ENCODE measurements around the gene TLE5.

DNA sequence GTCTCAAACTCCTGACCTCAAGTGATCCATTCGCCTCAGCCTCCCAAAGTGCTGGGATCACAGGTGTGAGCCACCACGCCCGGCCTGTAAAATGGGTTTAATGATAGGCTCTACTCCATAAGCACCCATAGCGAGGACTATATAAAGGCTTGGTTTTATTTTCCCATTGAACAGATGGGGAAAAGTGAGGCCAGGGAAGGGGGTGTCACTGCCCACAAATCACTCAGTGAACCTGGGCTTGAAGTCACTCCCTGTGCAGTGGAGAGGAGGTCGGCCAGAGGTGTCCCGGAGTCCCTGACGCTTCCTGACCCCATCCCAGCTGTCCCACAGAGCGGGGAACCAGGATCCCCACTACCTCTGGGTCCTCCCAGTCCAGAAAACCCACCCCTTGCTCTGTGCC, 48.2 kb downstream of the TLE5 start:
- no peak for TF ChIP-seq POLR2A (IDR thresholded peaks at IDR 0.05)
- TF ChIP-seq, protein P1, sequence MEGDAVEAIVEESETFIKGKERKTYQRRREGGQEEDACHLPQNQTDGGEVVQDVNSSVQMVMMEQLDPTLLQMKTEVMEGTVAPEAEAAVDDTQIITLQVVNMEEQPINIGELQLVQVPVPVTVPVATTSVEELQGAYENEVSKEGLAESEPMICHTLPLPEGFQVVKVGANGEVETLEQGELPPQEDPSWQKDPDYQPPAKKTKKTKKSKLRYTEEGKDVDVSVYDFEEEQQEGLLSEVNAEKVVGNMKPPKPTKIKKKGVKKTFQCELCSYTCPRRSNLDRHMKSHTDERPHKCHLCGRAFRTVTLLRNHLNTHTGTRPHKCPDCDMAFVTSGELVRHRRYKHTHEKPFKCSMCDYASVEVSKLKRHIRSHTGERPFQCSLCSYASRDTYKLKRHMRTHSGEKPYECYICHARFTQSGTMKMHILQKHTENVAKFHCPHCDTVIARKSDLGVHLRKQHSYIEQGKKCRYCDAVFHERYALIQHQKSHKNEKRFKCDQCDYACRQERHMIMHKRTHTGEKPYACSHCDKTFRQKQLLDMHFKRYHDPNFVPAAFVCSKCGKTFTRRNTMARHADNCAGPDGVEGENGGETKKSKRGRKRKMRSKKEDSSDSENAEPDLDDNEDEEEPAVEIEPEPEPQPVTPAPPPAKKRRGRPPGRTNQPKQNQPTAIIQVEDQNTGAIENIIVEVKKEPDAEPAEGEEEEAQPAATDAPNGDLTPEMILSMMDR (IDR thresholded peaks at IDR 0.05) = no peak

All from sigmoid colon (tissue), 3 donors.